ENCODE results near the gene MVP.
"Not testable (repeated sequence)": the region's sequence is repeated elsewhere in the genome, so short reads cannot be mapped to it uniquely, and the experiment has no call there.

MVP gene

GRCh38 chr16:29871822-29872546 lies 51.7 kb downstream of the MVP start:
- no peak overlapping the region for H3K9ac ChIP-seq (ENCODE audit: low read length)
- H3K27me3 ChIP-seq (ENCODE audit: control insufficient read depth in 1 of 2, insufficient read depth in 2 of 2, low read length in 2 of 2): peaks cover 12% of the 10 kb centered on the region in 2 donors
- no peak overlapping the region for H3K4me3 ChIP-seq (ENCODE audit: low read depth in 1 of 2, low read length in 2 of 2)
- H3K27ac ChIP-seq (ENCODE audit: low read depth, low read length): no peak overlapping the region
- no peaks in the 10 kb centered on the region for H3K36me3 ChIP-seq (ENCODE audit: insufficient read depth, low read length)
- H3K4me1 ChIP-seq (ENCODE audit: insufficient read depth, low read length): no peaks in the 10 kb centered on the region
- peaks cover 3% of the 10 kb centered on the region for H3K9me3 ChIP-seq (ENCODE audit: low read length)

GRCh38 chr16:29873319-29873718 lies 53.1 kb downstream of the MVP start:
- H3K27ac ChIP-seq (ENCODE audit: low read depth, low read length): no peak overlapping the region
- H3K36me3 ChIP-seq (ENCODE audit: insufficient read depth, low read length): no peaks in the 10 kb centered on the region
- peaks cover 5% of the 10 kb centered on the region for H3K9me3 ChIP-seq (ENCODE audit: low read length)
- H3K4me1 ChIP-seq (ENCODE audit: insufficient read depth, low read length): no peaks in the 10 kb centered on the region
- no peak overlapping the region for H3K9ac ChIP-seq (ENCODE audit: low read length)
- H3K27me3 ChIP-seq (ENCODE audit: control insufficient read depth in 1 of 2, insufficient read depth in 2 of 2, low read length in 2 of 2): peaks cover 23 to 25% of the 10 kb centered on the region in 2 donors
- no peak overlapping the region for H3K4me3 ChIP-seq (ENCODE audit: low read depth in 1 of 2, low read length in 2 of 2)

DNA sequence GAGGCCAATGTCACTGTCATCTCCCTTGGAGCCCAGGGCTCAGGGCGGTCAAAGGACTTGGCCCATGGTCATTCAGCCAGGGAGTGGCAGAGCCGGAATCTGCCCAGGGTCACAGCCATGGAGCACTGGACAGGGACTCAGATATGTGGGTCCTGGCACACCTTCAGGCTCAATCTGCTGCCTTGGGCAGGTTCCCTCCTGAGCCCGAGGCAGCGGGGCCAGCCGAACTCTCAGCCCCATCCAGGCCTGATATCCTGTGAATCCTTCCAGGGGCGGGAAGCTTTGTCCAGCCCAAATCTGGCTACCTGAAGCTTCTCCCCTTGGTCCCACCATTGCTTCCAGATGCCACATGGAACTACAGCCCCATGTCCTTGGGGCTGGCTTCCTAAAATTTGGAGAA lies 54.9 kb downstream of the MVP start:
- Histone ChIP-seq H3K27me3 (ENCODE audit: control insufficient read depth in 1 of 2, insufficient read depth in 2 of 2, low read length in 2 of 2) (peaks cover 25 to 28% of the 10 kb centered on the region in 2 donors), H3K4me3 (ENCODE audit: low read depth in 1 of 2, low read length in 2 of 2) (no peak overlapping the region)

GRCh38 chr16:29876217-29876593 lies 55.9 kb downstream of the MVP start:
- peaks cover 25 to 28% of the 10 kb centered on the region in 2 donors for H3K27me3 ChIP-seq (ENCODE audit: control insufficient read depth in 1 of 2, insufficient read depth in 2 of 2, low read length in 2 of 2)

More for the DNA sequence above, 54.9 kb downstream of the MVP start:
- Histone ChIP-seq H3K36me3 (ENCODE audit: insufficient read depth, low read length) (no peaks in the 10 kb centered on the region), H3K4me1 (ENCODE audit: insufficient read depth, low read length) (no peaks in the 10 kb centered on the region), H3K9ac (ENCODE audit: low read length) (no peak overlapping the region), H3K27ac (ENCODE audit: low read depth, low read length) (no peak overlapping the region), H3K9me3 (ENCODE audit: low read length) (peaks cover 5% of the 10 kb centered on the region)

DNA sequence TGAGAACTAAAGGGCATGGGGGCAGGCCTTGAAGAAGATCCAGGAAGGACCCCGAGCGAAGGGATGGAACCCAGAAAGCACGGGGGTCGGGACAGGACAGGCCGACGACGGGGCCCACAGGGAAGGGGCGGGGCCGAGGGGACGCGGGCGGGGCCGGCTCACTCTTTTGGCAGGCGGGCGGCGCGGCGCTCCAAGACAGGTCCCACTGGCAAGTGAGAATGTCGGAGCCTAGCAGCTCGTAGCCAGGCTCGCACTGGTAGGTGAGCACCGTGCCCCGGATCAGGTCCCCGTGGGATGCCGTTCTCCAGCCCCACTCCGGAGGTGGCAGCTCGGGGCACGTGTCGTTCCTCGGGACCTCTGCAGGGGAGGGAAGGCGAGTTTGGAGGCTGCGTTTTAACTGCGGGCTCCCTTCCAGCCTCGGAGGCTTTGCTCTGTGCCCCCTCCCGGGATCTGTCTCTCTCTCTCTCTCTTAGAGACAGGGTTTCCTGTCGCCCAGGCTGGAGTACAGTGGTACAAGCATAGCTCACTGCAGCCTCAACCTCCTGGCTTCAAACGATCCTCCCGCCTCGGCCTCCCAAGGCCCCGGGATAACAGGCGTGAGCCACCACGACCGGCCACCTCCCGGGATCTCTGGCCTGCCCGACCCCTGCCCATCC lies 56.5 kb downstream of the MVP start:
- no peaks in the 10 kb centered on the region for H3K36me3 ChIP-seq (ENCODE audit: insufficient read depth, low read length)
- H3K9me3 ChIP-seq (ENCODE audit: low read length): peaks cover 5% of the 10 kb centered on the region
- H3K9ac ChIP-seq (ENCODE audit: low read length): no peak overlapping the region
- peaks cover 25 to 28% of the 10 kb centered on the region in 2 donors for H3K27me3 ChIP-seq (ENCODE audit: control insufficient read depth in 1 of 2, insufficient read depth in 2 of 2, low read length in 2 of 2)
- H3K27ac ChIP-seq (ENCODE audit: low read depth, low read length): no peak overlapping the region
- no peak overlapping the region for H3K4me3 ChIP-seq (ENCODE audit: low read depth in 1 of 2, low read length in 2 of 2)
- no peaks in the 10 kb centered on the region for H3K4me1 ChIP-seq (ENCODE audit: insufficient read depth, low read length)

More at GRCh38 chr16:29876217-29876593, 55.9 kb downstream of the MVP start:
- H3K27ac ChIP-seq (ENCODE audit: low read depth, low read length): no peak overlapping the region
- no peak overlapping the region for H3K9ac ChIP-seq (ENCODE audit: low read length)
- no peak overlapping the region for H3K4me3 ChIP-seq (ENCODE audit: low read depth in 1 of 2, low read length in 2 of 2)
- H3K4me1 ChIP-seq (ENCODE audit: insufficient read depth, low read length): no peaks in the 10 kb centered on the region
- H3K9me3 ChIP-seq (ENCODE audit: low read length): peaks cover 5% of the 10 kb centered on the region
- no peaks in the 10 kb centered on the region for H3K36me3 ChIP-seq (ENCODE audit: insufficient read depth, low read length)

DNA sequence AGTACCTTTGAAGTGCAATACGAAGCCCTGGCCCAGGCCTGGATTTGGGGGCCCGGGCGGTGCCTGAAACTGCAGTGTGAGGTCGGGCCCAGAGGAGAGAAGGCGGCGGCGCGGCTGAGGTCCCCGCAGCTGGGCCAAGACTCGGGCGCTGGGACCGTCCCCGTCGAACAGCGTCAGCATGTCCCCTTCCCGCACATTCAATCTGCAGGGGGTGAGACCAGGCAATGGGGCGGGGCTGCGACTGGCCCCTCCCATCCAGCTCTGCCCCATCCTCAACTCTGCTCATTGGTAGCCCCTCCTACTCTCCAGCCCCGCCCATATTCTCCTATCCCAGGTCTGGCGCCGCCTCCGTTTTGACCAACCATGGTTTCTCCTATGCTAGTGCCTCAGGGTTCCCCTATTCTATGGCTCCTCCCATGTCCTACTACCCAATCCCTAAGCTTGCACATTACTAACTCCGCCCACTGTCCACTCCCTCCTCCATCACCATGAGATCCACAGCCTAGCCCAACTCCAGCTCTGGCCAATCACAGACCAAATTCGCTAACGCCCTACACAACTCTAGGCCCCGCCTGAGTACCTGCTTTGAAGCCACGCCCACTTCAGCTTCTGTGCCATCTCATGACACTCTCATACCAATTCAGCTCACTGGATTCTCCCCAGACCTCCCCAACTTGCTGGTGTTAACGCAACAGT lies 57.2 kb downstream of the MVP start:
- Histone ChIP-seq H3K4me3 (ENCODE audit: low read depth in 1 of 2, low read length in 2 of 2) (no peak overlapping the region), H3K9ac (ENCODE audit: low read length) (no peak overlapping the region), H3K36me3 (ENCODE audit: insufficient read depth, low read length) (no peaks in the 10 kb centered on the region), H3K9me3 (ENCODE audit: low read length) (peaks cover 5% of the 10 kb centered on the region), H3K4me1 (ENCODE audit: insufficient read depth, low read length) (no peaks in the 10 kb centered on the region), H3K27me3 (ENCODE audit: control insufficient read depth in 1 of 2, insufficient read depth in 2 of 2, low read length in 2 of 2) (peaks cover 25 to 28% of the 10 kb centered on the region in 2 donors), H3K27ac (ENCODE audit: low read depth, low read length) (no peak overlapping the region)

GRCh38 chr16:29878172-29878571 lies 57.9 kb downstream of the MVP start:
- Histone ChIP-seq H3K36me3 (ENCODE audit: insufficient read depth, low read length) (no peaks in the 10 kb centered on the region), H3K4me1 (ENCODE audit: insufficient read depth, low read length) (no peaks in the 10 kb centered on the region), H3K27me3 (ENCODE audit: control insufficient read depth in 1 of 2, insufficient read depth in 2 of 2, low read length in 2 of 2) (peaks cover 25 to 28% of the 10 kb centered on the region in 2 donors), H3K27ac (ENCODE audit: low read depth, low read length) (no peak overlapping the region), H3K9ac (ENCODE audit: low read length) (no peak overlapping the region), H3K9me3 (ENCODE audit: low read length) (peaks cover 5% of the 10 kb centered on the region), H3K4me3 (ENCODE audit: low read depth in 1 of 2, low read length in 2 of 2) (no peak overlapping the region)

GRCh38 chr16:29881050-29881449 lies 60.8 kb downstream of the MVP start:
- Histone ChIP-seq H3K9me3 (ENCODE audit: low read length) (peaks cover 5% of the 10 kb centered on the region), H3K9ac (ENCODE audit: low read length) (no peak overlapping the region), H3K4me1 (ENCODE audit: insufficient read depth, low read length) (no peaks in the 10 kb centered on the region), H3K27ac (ENCODE audit: low read depth, low read length) (no peak overlapping the region), H3K4me3 (ENCODE audit: low read depth in 1 of 2, low read length in 2 of 2) (no peak overlapping the region), H3K27me3 (ENCODE audit: control insufficient read depth in 1 of 2, insufficient read depth in 2 of 2, low read length in 2 of 2) (peaks cover 22 to 26% of the 10 kb centered on the region in 2 donors), H3K36me3 (ENCODE audit: insufficient read depth, low read length) (no peaks in the 10 kb centered on the region)

- H3K27me3 ChIP-seq (ENCODE audit: control insufficient read depth in 1 of 2, insufficient read depth in 2 of 2, low read length in 2 of 2): peaks cover 0 to 6% of the 10 kb centered on the region in 2 donors
- H3K4me3 ChIP-seq (ENCODE audit: low read depth in 1 of 2, low read length in 2 of 2): no peak overlapping the region
- H3K4me1 ChIP-seq (ENCODE audit: insufficient read depth, low read length): no peaks in the 10 kb centered on the region
- H3K27ac ChIP-seq (ENCODE audit: low read depth, low read length): no peak overlapping the region
- no peaks in the 10 kb centered on the region for H3K36me3 ChIP-seq (ENCODE audit: insufficient read depth, low read length)
- H3K9me3 ChIP-seq (ENCODE audit: low read length): no peaks in the 10 kb centered on the region
- no peak overlapping the region for H3K9ac ChIP-seq (ENCODE audit: low read length)
Observed at GRCh38 chr16:29883987-29884386, 63.7 kb downstream of the MVP start.

- H3K4me3 ChIP-seq (ENCODE audit: low read depth in 1 of 2, low read length in 2 of 2); H3K36me3 ChIP-seq (ENCODE audit: insufficient read depth, low read length); H3K9me3 ChIP-seq (ENCODE audit: low read length); H3K9ac ChIP-seq (ENCODE audit: low read length); H3K27me3 ChIP-seq (ENCODE audit: control insufficient read depth in 1 of 2, insufficient read depth in 2 of 2, low read length in 2 of 2); H3K4me1 ChIP-seq (ENCODE audit: insufficient read depth, low read length); H3K27ac ChIP-seq (ENCODE audit: low read depth, low read length): not testable (repeated sequence)
Observed at GRCh38 chr16:29889372-29889771, 69.1 kb downstream of the MVP start.

- H3K9ac ChIP-seq (ENCODE audit: low read length): no peak overlapping the region
- H3K27ac ChIP-seq (ENCODE audit: low read depth, low read length): no peak overlapping the region
- peaks cover 0 to 4% of the 10 kb centered on the region in 2 donors for H3K27me3 ChIP-seq (ENCODE audit: control insufficient read depth in 1 of 2, insufficient read depth in 2 of 2, low read length in 2 of 2)
- no peak overlapping the region for H3K4me3 ChIP-seq (ENCODE audit: low read depth in 1 of 2, low read length in 2 of 2)
- H3K9me3 ChIP-seq (ENCODE audit: low read length): no peaks in the 10 kb centered on the region
- no peaks in the 10 kb centered on the region for H3K4me1 ChIP-seq (ENCODE audit: insufficient read depth, low read length)
- no peaks in the 10 kb centered on the region for H3K36me3 ChIP-seq (ENCODE audit: insufficient read depth, low read length)
Observed at GRCh38 chr16:29891525-29892457, 71.5 kb downstream of the MVP start.
